Activated T-cell treated with anti-CD3 and anti-CD28 coated beads for 4 hours (primary cell): ENCODE results near the gene OCIAD1.
"Not testable (repeated sequence)": the region's sequence is repeated elsewhere in the genome, so short reads cannot be mapped to it uniquely, and the experiment has no call there.

Experiments
- DNase-seq: peaks from one replicate; pipeline ENCODE4 v3.0.0-alpha.2; 2020

The OCIAD1 gene, protein sequence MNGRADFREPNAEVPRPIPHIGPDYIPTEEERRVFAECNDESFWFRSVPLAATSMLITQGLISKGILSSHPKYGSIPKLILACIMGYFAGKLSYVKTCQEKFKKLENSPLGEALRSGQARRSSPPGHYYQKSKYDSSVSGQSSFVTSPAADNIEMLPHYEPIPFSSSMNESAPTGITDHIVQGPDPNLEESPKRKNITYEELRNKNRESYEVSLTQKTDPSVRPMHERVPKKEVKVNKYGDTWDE

DNA sequence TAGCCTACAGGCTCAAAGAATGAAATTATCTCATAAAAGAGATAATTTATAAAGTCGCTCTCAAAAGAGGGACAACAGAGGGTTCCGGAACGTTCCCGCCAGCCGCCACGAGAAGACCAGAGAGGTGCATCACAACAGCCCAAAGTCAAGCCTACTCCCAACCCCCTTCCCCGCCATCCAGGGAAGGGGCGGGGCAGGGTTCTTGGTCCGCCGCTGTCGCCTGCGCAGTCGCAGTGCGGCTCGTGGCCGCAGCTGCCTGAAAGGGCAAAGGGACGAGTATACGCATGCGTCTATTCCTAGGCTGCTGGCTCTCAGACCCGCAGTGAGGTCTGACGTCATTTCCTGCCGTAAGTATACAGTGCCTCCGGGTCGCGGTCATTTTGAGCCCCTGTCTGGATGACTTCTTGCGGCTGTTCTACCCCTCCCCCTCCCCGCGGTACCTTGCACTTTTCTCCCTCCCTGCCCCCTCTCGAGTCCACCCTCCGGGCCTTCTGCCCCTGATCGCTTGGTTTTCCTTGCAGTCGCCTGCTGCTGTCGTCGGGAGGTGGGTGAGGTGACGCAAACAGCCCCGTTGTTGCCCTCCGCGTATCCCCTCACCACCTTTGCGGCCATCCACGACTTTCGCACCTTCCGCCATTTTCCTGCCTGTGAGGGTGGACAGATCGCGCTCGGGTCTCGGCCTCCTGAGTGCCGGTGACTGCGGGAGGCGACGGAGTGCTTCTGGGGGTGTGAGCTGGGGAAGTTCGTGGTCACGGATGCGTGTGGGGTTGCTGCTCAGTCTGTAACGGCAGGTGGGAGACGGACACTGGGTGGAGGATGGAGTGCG, at the start of gene OCIAD1:
Gene OCIAD1 (plus strand): TSS at position 383 of the 826 bp plus-strand sequence. CDS start 1,537 bp downstream, outside the sequence.
- peak; percentile 88 for DNase-seq

DNA sequence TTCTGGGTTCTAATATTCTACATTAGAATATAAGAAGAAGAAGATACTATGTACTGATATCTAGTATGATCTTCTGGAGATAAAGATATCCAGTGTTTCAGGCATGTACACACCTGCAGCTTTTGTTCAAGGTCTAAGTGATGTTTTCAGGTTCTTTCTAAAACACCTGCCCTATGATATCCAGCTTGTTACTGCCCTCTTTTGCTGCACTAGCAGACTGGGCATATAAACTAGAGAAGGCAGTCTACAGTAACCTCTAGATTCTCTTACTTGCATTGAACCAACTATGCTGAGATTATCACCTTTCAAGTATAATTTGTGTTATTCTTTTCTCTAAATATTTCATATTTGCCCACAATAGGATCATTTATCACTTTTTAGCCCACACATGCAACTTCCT, 48.9 kb upstream of the OCIAD1 start:
- DNase-seq = no peak

DNA sequence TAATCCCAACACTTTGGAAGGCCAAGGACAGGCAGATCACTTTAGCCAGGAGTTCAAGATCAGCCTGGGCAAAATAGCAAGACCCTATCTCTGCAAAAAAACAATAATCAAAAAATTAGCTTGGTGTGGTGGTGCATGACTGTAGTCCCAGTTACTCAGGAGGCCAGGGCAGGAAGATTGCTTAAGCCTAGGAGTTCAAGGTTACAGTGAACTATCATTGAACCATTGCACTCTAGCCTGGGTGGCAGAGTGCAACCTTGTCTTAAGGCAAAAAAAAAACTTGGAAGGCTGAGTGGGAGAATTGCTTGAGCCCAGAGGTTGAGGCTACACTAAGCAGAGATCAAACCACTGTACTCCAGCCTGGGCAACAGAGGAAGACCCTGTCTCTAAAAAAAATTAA, 45.6 kb upstream of the OCIAD1 start:
- no peak for DNase-seq

DNA sequence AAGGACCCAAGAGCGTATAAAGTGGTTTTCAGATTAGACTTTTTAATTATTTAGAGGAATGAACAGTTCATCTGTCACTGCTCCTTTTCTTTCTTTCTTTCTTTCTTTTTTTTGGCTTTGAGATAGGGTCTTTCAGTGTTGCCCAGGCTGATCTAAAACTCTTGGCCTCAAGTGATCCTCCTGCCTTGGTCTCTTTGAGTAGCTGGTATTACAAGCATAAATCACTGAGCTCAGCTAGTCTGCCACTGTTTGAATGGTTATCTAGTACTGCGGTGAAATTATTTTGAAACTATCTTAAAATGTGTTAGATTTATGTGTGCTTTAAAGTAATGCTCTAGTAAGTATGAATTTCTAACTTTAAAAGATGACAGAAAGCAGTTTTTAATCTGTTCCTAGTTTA, 44.3 kb upstream of the OCIAD1 start:
- DNase-seq = no peak

DNA sequence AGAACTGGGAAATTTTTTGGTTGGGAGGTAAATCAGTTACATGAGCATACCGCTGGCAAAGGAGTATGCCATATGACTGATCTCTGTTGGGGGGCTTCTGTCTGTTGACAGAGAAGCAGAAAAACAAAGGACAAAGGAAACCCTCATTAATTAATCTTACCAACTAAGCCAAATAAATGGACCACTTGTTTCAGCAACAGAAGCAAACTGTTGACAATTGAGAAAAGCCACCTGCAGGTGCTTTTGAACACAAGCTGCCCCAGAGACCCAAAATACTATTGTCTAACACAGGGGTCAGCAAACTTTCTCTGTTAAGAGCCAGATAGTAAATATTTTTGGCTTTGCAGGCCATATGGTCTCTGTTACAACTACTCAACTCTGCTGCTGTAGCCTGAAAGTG, 43.8 kb upstream of the OCIAD1 start:
- no peak for DNase-seq

DNA sequence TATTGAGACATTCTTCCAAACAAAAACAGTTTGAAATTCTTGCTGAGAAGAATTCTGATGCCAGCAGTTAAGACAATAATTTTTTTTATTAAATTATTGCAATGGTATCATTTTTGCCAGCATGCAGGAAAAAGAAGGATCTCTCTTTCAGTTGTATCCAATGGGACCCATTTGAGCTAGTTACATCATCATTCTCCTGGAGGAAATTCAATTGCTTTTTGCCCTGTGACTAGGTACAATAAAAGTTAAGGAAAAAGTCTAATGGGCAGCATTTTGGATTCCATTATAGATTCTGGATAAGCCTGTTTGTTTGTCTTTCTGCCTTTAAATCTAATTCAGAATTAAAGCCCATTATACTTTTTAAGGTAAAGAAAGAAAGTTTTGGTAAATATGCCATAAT, 40.3 kb upstream of the OCIAD1 start:
- no peak for DNase-seq

DNA sequence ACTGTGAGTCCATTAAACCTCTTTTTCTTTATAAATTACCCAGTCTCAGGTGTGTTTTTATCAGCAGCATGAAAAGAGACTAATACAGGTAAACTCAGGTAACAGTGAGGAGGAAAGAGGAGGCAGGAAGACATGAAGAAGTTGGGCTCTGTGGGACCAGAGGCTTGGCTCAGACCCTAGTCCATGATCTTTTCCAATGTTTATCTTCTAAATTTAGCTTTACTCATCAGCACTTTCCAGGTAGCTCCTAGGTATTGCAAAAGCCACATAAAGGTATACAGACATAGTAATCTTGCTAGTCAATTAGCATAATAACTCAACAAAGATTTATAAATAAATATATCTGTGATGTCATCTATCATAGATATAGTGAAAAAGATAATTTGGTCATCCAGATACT, 39.6 kb upstream of the OCIAD1 start:
- DNase-seq = no peak

DNA sequence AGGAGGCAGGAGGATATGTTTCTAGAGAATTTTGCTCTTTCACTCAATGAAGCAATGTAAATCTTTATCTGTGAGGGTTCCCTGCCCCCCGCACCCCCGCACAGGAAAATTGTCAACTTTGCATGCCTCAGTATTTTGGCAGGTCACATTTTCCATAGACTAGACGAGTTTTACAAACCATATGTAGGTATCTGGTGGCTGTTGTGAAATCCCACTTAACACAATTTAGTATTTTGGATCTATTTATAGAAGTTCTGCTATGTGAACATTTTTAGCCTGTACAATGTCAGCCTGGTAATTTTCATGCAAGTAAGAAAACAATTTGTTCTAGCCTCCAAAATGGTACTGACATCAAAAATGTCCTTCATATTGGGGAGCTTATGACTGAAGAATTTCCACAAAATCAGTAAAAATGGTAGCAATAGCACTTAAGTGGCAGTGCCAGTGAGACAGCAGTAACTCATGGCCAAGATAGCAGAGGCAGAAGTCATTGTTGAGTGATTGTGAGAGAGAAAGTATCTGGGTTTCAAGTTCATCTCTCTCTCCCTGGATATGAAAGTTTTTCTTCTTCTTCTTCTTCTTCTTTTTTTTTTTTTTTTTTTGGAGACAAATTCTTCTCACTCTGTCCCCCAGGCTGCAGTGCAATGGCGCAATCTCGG, 38.4 kb upstream of the OCIAD1 start:
- DNase-seq = no peak

DNA sequence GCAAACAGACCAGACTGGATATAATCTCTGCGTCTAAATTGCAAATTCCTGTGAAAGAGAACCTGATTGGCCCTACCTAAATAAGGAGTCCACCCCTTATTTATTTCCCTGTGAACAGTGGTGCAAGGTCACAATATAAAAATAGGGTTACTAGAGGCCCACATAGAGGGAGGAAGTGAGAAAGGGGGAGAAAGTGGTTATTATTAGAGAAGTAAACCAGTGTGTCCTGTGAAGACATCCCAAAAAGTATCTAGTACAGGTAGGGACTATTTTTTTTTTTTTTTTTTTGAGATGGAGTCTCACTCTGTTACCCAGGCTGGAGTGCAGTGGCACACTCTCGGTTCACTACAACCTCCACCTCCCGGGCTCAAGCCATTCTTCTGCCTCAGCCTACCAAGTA, 35.8 kb upstream of the OCIAD1 start:
- DNase-seq = no peak

DNA sequence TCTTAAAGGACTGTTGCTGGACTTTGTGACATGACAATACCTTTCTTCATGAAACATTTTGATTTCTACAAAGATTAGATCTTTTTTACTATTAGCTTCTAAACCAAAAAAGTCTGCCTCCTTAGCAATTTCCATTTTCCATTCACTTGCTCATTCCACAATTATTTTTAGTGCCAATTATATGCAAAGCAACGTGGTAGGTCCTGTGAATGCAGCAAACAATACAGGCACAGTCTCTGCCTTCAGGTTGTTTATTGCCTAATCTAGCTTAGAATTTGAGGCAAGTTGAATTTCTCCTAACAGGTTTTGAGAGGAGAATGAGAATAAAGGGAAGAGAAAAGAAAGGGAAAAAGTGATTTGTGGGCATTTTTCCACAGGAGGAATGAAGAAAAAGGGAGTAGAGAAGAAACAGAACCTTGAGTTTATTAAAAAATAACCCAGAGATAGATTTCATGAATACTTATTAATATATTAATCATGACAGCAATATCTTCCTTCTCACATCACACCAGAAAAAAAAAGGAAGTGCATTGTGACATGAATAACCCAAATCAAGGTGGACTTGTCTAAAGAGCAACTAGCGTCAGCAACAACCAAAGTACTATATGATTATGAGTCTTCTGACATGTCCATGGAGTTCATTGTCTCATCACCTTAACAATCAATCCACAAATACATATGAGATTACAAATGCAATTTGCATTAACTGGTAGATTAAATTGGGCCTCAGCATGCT, 34.5 kb upstream of the OCIAD1 start:
- no peak for DNase-seq

DNA sequence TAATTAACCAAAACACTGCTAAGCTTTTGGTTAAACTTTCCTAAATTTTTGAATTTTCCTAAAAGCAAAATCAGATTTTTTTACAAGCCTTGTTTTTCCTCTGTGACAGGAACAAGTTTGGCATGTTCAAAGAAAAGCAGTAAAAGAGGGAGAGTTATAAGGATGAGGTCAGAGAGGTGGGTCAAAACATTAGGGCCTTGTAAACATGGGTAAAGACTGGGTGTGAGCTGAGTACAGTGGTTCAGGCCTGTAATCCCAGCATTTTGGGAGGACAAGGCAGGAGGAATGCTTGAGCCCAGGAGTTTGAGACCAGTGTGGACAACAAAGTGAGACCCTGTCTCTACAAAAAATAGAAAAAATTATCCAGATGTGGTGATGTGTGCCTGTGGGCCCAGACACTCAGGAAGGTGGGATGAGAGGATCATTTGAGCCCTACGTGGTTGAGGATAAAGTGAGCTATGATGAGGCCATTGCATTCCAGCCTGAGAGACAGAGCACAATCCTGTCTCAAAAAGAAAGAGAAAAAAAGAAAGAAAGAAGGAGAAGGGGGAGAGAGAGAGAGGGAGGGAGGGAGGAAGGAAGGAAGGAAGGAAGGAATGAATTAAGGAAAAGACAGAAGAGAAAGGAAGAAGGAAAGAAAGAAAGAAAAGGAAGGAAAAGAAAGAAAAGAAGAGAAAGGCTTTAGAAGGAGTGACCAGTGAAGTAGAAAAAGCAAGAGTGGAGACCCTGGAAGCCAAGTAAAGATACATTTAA, 33.8 kb upstream of the OCIAD1 start:
- DNase-seq = no peak

DNA sequence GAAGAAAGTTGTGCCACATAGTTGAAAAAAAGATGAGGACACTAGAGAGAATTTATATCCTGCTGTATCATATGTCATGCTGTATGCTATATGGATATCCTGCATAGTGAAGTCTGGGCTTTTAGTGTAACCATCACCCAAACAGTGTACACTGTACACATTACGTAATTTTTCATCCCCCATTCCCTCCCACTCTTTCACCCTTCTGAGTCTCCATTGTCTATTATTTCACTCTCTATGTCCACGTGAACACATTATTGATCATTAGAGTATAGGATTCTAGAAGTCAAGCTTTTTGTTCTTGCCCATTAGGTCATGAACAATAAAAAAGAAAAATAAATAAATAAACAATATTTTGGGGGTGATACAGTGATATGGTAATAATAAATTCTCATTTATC, 32.8 kb upstream of the OCIAD1 start:
- no peak for DNase-seq

DNA sequence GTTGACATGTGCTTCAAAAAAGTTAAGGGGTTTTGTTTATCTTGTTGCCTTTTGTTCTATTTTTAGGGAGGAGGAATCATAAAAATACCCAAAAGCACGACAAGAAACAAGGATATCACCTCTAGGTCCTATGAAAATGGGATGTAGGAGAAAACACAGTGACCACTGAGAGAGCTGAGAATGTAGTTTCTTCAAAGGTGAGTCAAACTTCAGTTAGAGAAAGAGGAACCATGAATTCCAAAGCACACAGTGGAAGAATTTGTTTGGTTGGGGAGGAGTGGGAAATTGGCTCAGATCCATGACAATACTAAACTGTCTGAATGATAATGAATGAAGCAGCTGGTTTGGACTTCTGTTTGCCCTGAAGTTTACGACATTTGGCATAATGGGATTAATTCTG, 31.7 kb upstream of the OCIAD1 start:
- no peak for DNase-seq

DNA sequence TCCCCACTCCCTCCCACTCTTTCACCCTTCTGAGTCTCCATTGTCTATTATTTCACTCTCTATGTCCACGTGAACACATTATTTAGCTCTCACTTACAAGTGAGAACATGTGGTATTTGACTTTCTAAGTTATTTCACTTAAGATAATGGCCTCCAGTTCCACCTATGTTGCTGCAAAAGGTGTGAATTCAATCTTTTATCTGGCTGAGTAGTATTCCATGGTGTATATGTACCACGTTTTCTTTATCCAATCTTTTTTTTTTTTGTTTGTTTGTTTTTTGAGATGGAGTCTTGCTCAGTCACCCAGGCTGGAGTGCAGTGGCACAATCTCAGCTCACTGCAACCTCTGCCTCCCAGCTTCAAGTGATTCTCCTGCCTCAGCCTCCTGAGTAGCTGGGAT, 30.7 kb upstream of the OCIAD1 start:
- DNase-seq = not testable (repeated sequence)

DNA sequence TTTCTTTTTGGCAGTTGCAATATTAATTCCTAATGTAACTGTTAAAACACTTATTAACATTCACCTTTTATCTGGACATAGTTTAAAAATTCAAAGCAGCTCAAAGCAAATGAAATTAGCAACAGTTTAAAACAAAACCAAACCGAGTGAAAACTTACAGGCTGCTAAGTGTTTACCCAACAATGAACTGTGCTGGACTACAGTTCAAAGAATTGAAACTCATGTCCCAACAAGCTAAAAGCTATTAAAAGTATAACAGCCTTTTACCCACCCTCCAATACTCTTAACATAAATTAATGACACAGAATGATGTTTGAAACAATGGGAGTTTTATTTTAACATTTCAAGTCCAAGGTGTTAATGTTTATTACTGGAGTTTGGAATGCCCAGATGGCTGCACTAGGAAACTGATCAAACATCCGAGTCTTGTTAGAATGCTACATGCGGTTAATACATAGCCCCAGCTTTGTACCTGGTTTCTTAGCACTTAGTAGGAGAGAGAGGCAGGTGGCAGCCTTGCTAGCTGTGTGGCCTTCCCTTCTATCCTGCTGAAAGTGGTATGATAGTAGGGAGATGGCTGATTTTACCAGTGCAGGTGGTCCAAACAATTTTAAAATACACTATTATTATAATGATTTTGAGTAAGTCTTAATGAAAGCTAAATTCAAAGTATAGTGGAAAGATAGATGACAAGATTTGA, 29.7 kb upstream of the OCIAD1 start:
- DNase-seq = no peak

DNA sequence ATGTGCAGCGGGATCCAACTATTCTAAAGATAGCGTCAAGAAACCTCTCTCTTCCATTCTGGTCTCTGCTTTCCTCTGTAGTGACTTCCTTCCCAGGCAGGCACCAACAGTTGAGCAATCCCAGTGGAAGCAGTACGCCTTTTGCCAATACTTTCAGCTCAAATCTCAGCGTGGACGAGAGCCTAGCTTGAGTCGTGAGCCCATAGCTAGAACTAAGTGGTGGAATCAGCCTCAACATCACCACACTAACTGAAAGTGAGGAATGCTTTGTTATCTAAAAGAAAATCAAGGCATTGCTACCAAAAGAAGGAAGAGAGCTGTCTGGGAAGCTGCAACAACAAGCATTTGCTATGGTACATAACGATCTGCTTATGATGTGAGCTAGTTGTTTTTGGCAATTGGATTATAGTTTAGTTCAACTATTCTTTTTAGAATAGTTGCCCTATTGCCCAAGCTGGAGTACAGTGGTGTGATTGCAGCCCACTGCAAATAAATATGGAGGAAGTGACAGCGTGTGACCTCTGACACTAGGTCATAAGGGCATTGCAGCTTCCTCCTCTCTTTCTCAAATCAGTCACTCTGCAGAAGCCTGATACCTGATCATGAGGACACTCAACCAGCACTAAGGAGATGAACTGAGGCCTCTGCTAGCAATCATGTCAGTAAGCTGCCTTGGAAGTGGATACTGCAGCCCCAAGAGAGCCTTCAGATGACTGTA, 26.1 kb upstream of the OCIAD1 start:
- DNase-seq = no peak

DNA sequence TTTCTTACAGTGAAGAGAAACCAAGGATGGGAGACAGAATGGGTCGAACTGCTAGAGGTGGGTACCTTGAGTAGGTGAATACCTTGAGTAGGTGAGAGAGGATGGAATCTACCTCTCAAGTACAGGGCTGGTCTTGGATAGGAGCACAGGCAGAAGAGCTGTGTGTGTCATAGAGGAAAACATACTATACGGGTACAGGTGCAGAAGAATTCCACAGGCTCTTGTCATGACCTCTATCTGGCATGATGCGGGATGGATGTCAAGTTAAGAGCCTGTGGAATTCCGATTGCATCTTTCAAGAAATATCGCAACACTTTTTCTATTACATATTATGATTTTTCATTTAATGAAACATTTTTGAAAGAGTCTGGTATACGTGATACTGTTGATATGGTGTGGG, 18.0 kb upstream of the OCIAD1 start:
- DNase-seq = no peak

DNA sequence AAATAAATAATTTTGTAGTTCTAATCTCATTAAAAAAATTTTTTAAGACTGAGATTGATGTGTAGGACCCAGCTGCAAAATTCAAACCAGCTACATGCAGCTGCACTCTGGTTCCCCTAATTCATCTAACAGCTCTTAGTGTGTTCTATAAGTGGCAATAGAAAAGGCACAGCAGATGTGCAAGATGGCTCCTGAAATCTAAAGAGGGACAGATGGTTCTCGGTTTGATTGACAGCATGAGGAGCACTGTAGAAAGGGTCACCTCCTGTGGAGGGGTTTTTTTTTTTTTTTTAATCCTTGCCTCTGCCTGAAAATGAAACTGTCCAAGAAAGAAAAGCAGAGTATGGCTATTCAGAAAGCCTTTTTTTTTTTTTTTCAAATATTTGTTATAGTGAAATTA, 16.9 kb upstream of the OCIAD1 start:
- no peak for DNase-seq

DNA sequence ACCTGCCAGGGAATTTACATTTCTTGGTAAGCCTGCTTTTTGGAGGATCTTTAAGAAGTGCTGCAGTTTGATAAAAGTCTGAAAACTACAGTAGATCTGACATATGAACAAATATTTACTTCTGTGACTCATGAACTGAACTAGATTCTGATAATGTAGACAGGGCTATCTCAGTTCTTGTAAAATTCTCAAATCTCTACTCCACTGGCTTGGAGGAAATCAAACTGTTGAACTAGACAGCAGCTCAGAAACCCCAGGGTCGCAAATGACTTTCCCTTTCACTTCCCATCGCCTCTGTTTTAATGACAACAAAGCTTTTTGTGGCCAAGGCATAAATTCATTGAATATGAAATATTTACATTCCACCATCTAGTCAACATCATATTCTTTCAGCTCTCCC, 15.4 kb upstream of the OCIAD1 start:
- DNase-seq = no peak

DNA sequence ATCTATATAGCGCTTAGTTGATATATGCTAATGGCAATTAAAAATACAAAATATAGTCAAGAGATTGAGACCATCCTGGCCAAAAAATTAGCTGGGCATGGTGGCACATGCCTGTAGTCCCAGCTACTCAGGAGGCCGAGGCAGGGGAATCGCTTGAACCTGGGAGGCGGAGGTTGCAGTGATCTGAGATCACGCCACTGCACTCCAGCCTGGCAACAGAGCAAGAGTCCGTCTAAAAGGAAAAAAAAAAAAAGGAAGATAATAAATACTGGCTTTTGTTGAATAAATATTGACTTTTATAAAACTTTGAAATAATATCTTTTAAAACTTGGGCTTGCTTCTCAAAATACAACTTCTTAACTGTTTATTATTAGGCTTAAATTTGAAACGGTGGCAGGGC, 14.6 kb upstream of the OCIAD1 start:
- DNase-seq = not testable (repeated sequence)

DNA sequence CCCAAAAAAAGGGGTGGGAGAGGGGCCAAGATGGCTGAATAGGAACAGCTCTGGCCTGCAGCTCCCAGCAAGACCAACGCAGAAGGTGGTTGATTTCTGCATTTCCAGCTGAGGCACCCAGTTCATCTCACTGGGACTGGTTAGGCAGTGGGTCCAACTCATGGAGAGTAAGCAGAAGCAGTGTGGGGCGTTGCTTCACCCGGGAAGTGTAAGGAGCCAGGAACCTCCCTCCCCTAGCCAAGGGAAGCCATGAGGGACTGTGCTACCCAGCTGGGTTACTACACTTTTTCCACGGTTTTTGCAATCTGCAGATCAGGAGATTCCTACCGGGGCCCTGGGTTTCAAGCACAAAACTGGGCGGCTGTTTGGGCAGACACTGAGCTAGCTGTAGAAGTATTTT, 13.9 kb upstream of the OCIAD1 start:
- DNase-seq = no peak
